G401 (cell line): ENCODE measurements around the gene COPS3. TPM values are rescaled to one million over a fixed set of nuclear protein-coding genes. Genes with fewer than 3 reads are reported as not detected.

Experiments
- DNase-seq: peaks from one replicate; pipeline ENCODE4 v3.0.0-alpha.2; 2015; ENCODE audit warnings: low spot score
- in situ Hi-C: cut with HindIII; loops from 2 replicates; pipeline ENCODE4 v1.10.0; 2016; ENCODE audit warnings: low sequenced_read_pairs, mixed read lengths
- total RNA-seq: library from RNA; depleted of rRNA; stranded (reverse); fragments of >200 nt; shearing (Covaris generic); gene quantifications from 2 replicates; pipeline ENCODE4 v1.2.3, GENCODE V29; 2014

COPS3 gene
- total RNA-seq, 1 experiment from 2014 or later = 162 TPM

DNA sequence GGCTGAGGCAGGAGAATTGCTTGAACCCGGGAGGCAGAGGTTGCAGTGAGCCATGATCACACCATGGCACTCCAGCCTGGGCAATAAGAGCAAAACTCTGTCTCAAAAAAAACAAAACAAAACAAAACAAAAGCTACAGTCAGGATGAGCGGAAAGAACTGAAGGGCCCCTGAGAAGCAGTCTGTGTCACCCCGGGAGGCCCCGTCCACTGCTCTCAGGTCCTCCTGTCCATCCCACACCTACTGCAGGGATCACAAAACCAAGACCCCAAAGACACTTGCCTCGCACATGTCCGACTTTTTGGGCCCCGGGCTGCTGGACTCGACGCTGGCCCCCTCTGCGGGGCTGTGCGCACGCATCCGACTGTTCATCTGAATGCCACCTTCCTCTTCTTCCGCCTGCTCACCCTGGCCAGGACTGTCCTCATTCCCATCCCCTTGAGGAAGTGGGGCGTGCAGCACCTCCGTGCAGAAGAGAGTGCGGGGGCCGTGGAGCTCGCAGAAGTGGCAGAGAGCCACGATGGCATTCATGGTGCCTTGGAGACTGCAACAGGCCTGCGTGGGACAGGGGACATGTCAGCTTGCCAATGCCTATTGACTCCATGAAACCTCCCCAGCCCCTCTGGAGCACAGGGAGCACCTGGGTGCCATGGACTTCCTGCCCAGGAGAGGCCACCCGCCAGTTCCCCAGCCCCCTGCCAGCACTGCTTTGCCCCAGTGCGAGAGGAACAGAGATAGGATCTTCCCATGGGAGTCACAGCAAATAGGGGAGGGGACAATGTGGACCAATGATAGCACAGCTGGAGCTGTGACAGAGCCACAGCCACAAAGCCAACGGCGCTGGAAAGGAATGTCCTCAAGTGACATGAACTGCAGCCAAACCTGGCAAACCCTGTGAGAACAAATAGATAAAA lies 53.2 kb downstream of the COPS3 start:
- in situ Hi-C loops = no loop called here
- no peak for DNase-seq

- DNase-seq = no peak
- in situ Hi-C loops = no loop called here
Measured at GRCh38 chr17:17226451-17227265, 54.4 kb downstream of the COPS3 start.

GRCh38 chr17:17225901-17226300 lies 55.1 kb downstream of the COPS3 start:
- DNase-seq = peak; percentile 59
- in situ Hi-C loops = no loop called here

- peak; percentile 66 for DNase-seq
- in situ Hi-C loops = no loop called here
Measured at GRCh38 chr17:17224137-17224536, 56.9 kb downstream of the COPS3 start.

DNA sequence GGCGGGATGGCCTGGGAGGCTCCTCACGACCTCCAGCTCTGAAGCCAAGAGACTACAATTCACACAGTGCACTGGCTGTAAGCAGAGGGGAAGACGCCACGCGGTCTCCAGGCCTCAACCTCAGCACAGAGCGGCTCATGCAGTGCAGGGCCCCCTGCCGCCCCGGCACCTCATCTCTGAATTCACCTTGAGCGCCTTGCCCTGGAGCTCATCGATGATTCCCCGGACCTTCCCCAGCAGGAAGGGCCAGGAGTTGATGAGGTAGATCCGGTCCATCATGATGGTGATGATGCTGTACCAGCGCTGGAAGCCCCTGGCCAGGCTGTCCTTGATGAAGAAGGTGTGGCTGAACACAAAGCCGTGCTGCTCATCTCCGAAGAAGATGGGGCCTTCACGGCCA lies 57.3 kb downstream of the COPS3 start:
- in situ Hi-C loops = no loop called here

GRCh38 chr17:17221329-17221728 lies 59.7 kb downstream of the COPS3 start:
- in situ Hi-C loops = no loop called here
- peak; percentile 82 for DNase-seq

More for the DNA sequence above, 57.3 kb downstream of the COPS3 start:
- DNase-seq = no peak

GRCh38 chr17:17220529-17220928 lies 60.5 kb downstream of the COPS3 start:
- DNase-seq = peak; percentile 86
- in situ Hi-C loops = no loop called here

DNA sequence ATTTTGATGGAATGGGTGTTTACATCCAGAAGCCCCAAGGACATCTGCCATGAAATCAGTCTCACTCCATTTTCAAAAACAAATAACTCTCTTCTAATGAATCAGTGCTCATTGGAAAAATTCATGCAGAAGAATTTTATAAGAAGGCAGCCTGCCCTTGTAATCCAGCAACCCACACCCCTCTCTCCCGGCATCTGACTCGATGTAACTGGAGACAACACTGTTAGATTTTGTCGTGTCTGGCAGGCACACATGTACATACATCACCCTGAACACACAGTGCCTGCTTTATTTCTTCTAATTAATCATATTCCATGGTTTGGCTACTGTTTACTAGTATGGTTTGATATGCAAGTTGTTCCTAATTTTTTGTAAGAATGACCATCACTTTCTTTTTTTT lies 63.1 kb downstream of the COPS3 start:
- in situ Hi-C loops = no loop called here

DNA sequence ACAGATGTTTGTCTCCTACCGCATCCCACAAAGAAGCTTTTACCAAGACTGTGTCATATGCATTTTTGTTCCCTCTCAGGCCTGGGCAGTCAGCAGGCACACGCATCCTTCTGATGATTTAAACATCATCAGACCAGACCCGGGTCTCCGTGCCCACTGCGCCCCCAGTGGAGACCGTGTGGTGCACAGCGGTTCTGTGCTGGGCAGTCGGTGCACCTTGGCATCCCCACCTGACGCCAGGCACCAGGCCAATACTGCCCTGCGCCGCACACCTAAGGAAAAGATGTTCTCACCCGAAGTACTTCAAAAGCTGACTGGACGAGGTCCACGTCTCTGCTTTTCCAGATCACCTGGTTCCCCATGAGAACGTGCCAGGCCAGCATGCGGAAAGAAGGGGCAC lies 64.3 kb downstream of the COPS3 start:
- DNase-seq = peak; percentile 52
- in situ Hi-C loops = no loop called here

More for the DNA sequence above, 63.1 kb downstream of the COPS3 start:
- no peak for DNase-seq

- in situ Hi-C loops = no loop called here
- no peak for DNase-seq
Measured at GRCh38 chr17:17216236-17216635, 64.8 kb downstream of the COPS3 start.

- DNase-seq = no peak
- in situ Hi-C loops = no loop called here
Measured at GRCh38 chr17:17215575-17215974, 65.5 kb downstream of the COPS3 start.

GRCh38 chr17:17214646-17215436 lies 66.2 kb downstream of the COPS3 start:
- no peak for DNase-seq
- in situ Hi-C loops = no loop called here

DNA sequence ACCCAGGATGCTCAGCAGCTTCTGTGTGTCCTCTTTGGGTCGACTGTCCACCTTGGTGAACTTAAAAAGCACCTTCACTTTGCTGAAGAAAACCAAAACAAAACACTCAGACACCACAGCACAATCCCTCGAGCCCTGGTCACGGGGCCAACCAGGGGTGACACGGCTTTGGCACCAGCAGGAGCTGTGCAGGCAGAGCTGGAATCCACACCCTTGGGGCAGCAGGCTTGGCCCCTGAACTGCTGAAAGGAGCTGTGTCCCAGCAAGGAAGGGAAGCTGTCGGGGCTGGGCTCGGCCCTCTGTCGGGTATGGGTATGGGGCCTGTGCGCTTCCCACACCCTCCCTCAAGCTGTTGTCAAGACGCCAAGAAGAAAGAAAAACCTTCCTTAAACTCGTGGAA lies 67.3 kb downstream of the COPS3 start:
- in situ Hi-C loops = no loop called here
- no peak for DNase-seq

DNA sequence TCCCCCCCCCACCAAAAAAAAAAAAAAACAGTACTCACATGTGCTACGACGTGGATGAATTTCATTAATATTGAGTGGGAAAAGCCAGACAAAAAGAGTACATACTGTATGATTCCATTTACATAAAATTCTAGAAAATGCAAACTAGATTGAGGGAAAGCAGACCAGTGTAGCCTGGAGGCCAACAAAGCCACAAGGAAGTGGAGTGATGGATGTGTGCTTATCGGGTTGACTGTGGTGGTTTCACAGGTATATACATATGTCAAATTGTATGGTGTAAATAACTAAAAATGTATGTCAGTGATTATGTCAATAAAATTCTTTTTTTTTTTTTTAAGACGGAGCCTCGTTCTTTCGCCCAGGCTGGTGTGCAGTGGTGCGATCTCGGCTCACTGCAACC lies 73.0 kb downstream of the COPS3 start:
- in situ Hi-C loops = no loop called here
- DNase-seq = no peak

- in situ Hi-C loops = no loop called here
- peak; percentile 46 for DNase-seq
Measured at GRCh38 chr17:17206913-17207335, 74.1 kb downstream of the COPS3 start.

DNA sequence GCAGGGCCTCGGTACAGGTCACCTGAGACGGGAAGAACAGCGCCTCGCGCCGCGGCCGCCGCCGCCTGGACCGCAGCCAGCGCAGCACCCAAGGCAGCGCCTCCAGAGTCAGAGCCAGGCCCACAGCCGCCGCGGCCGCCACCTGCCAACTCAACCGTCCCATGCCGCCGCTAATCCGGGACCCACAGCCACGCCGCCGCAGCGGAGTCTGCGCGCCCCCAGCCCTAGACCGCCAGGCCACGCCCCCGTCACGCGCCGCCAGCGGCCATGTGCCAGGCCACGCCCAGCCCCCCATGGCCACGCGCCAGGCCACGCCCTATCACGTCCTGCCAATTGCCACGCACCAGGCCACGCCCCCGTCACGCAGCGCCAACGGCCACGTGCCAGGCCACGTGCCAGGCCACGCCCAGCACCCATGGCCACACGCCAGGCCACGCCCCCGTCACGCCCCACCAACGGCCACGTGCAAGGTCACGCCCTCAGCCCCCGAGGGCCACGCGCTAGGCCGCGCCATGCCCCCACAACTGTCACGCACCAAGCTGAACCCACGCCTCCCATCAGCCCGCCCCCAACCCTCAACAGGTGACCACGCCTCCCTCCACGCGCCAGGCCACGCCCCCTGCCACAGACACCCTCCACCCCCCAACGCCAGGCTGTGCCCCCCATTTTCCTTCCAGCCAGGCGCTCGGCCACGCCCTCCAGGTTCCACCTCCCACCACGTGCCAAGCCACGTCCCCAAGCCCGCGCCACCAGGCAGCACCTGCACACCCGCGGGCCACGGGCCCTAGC lies 74.7 kb downstream of the COPS3 start, which contains the start of gene PLD6:
Gene PLD6, minus strand, starts transcription at position 210 of the 789 bp plus-strand sequence. Its CDS starts 47 bp downstream, at position 163.
- in situ Hi-C loops = no loop called here
- peak; percentile 44 for DNase-seq

DNA sequence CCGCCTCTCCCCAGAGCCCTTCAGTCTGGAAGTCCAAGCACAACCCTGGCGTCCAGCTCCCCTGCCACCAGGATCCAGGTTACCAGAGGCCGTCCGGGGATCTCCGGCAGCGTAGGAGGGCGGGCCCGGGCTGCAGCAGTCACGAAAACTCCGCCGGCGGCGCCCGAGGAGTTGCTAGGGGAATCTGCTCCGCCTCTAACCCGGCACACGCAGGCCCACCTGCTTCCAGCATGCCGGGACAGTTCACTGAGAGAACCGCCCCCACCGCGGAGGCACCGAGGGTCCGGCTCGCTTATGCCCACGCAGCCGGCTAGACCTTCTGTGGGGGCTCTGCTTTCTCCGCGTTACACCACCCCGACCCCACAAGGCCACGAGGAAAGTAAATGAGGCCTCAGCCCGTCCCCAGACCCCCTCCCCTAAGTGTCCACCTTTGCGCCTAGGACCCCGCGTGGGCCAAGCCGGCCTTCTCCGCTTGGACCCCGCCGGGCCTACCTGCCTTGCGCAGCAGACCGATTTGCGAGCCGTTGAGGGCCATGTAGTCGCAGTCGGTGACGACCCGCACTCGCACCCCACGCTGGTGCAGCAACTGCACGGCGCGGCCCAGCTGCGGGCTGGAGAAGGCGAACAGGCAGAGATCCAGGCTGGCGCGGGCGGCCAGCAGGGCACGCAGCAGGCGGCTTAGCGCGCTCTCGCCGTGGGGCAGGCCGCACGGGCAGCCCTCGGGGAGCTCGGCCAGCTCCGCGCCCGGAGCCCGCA lies 75.5 kb downstream of the COPS3 start:
- in situ Hi-C loops = no loop called here
- no peak for DNase-seq
